B cell (primary cell): ENCODE data around the gene CHMP6. TPM values are rescaled to one million over a fixed set of nuclear protein-coding genes. Genes with fewer than 3 reads are reported as not detected.

Source experiments
- ATAC-seq: fragments of 200-7000 bp; cut with Tn5 transposase; one replicate; pipeline ENCODE4 v1.10.0; 2021; ENCODE audit warnings: low read depth, mild to moderate bottlenecking, moderate number of reproducible peaks, moderate library complexity
- CTCF ChIA-PET: fragments of 350-600 bp; sonication (Branson Sonifier 250); formaldehyde crosslinking; loops from one replicate; lab custom pipeline; 2021; ENCODE audit warnings: antibody characterized with exemption, inconsistent platforms; lab: Charles Lee
- POLR2A ChIA-PET: fragments of 350-600 bp; sonication (Branson Sonifier 250); formaldehyde crosslinking; loops from one replicate; lab custom pipeline; 2021; ENCODE audit warnings: antibody characterized with exemption; lab: Charles Lee
- DNase-seq: peaks from one replicate; pipeline ENCODE4 v3.0.0; 2013
- H2AFZ ChIP-seq: 2 replicates; pipeline ENCODE4 v1.6.1; 2012; ENCODE audit warnings: mild to moderate bottlenecking, low read depth, low read length; ENCODE audit not compliant: insufficient read depth, poor library complexity, severe bottlenecking
- H3K27ac ChIP-seq, 2 donors: 1 replicate in 1 of 2; 2 replicates in 1 of 2; pipeline ENCODE4 v1.5.1; 2012 to 2013; ENCODE audit warnings: low read length in 2 of 2, mild to moderate bottlenecking in 2 of 2, moderate library complexity in 1 of 2
- H3K27me3 ChIP-seq, 4 experiments: fragments of 200-600 bp in 1 of 4; sonication (generic) in 1 of 4; replicated peaks in 1 of 4; 1 replicate in 2 of 4; 2 replicates in 2 of 4; pipeline versions ENCODE4 v1.6.1 to v1.7.0; 2013 to 2016; ENCODE audit warnings: low read length in 3 of 4, mild to moderate bottlenecking in 2 of 4, mixed read lengths in 1 of 4, moderate library complexity in 1 of 4; ENCODE audit not compliant: insufficient read depth in 4 of 4, control insufficient read depth in 3 of 4; ENCODE audit errors: control extremely low read depth in 1 of 4
- H3K36me3 ChIP-seq, 2 experiments: replicated peaks in 1 of 2; 1 replicate in 1 of 2; 2 replicates in 1 of 2; pipeline versions ENCODE4 v1.6.1 to v1.7.1; 2013; ENCODE audit warnings: low read length in 1 of 2; ENCODE audit not compliant: insufficient read depth in 2 of 2, control insufficient read depth in 1 of 2; ENCODE audit errors: control extremely low read depth in 1 of 2, extremely low read depth in 1 of 2
- H3K4me1 ChIP-seq, 2 donors: fragments of 200-600 bp in 1 of 2; sonication (generic) in 1 of 2; 1 replicate in 1 of 2; 2 replicates in 1 of 2; pipeline versions ENCODE4 v1.5.1 to v1.6.1; 2013 to 2017; ENCODE audit warnings: low read length in 2 of 2; ENCODE audit not compliant: control insufficient read depth in 2 of 2, insufficient read depth in 2 of 2
- H3K4me2 ChIP-seq: replicated peaks from 2 replicates; pipeline ENCODE3; 2012; ENCODE audit warnings: mild to moderate bottlenecking, low read depth, low read length; ENCODE audit not compliant: poor library complexity, severe bottlenecking
- H3K4me3 ChIP-seq, 5 experiments: fragments of 200-600 bp in 1 of 5; sonication (generic) in 1 of 5; 1 replicate in 3 of 5; 2 replicates in 2 of 5; pipeline versions ENCODE4 v1.5.1 to v1.7.0; 2011 to 2016; ENCODE audit warnings: low read length in 4 of 5, mild to moderate bottlenecking in 4 of 5, low read depth in 2 of 5, control low read depth in 1 of 5, moderate library complexity in 1 of 5; ENCODE audit not compliant: insufficient read depth in 1 of 5; ENCODE audit errors: control extremely low read depth in 1 of 5, extremely low read depth in 1 of 5
- H3K79me2 ChIP-seq: fragments of 200-600 bp; sonication (generic); one replicate; pipeline ENCODE4 v1.6.0; 2016; ENCODE audit warnings: low read length; ENCODE audit not compliant: control insufficient read depth, insufficient read depth
- H3K9ac ChIP-seq: fragments of 200-600 bp; sonication (generic); 2 replicates; pipeline ENCODE4 v1.6.1; 2017; ENCODE audit warnings: mild to moderate bottlenecking, low read length, moderate library complexity
- H3K9me3 ChIP-seq, 3 donors: one replicate each; pipeline versions ENCODE4 v1.6.1 to v1.7.1; 2013; ENCODE audit warnings: low read length in 2 of 3; ENCODE audit not compliant: control insufficient read depth in 2 of 3, insufficient read depth in 1 of 3; ENCODE audit errors: control extremely low read depth in 1 of 3
- H4K20me1 ChIP-seq: 2 replicates; pipeline ENCODE4 v1.6.0; 2012; ENCODE audit warnings: mild to moderate bottlenecking, low read length; ENCODE audit not compliant: insufficient read depth, control insufficient read depth, poor library complexity, severe bottlenecking
- H3K27ac Mint-ChIP-seq: one replicate; pipeline ENCODE4 v1.8.0; 2021; ENCODE audit warnings: mixed read lengths
- H3K27me3 Mint-ChIP-seq: one replicate; pipeline ENCODE4 v1.8.0; 2021; ENCODE audit warnings: mixed read lengths
- H3K4me1 Mint-ChIP-seq: one replicate; pipeline ENCODE4 v1.8.0; 2021; ENCODE audit warnings: mixed read lengths
- H3K4me3 Mint-ChIP-seq: one replicate; pipeline ENCODE4 v1.8.0; 2021; ENCODE audit warnings: mixed read lengths
- H3K9me3 Mint-ChIP-seq: one replicate; pipeline ENCODE4 v1.8.0; 2022; ENCODE audit warnings: mixed read lengths; ENCODE audit not compliant: insufficient read depth
- CTCF ChIP-seq: fragments of 200-600 bp; IDR thresholded peaks from one replicate; pipeline ENCODE4 v1.8.0; 2022; ENCODE audit warnings: antibody characterized with exemption, mild to moderate bottlenecking
- EZH2 ChIP-seq: IDR thresholded peaks from 2 replicates; pipeline ENCODE4 v1.6.1; 2012; ENCODE audit warnings: borderline replicate concordance, low read depth, mild to moderate bottlenecking, moderate library complexity, low read length; ENCODE audit not compliant: insufficient read depth, poor library complexity, severe bottlenecking
- WGBS: methylation state at CpG from one replicate; pipeline ENCODE4 v1.1.5; 2013; ENCODE audit warnings: missing lambda C conversion rate; ENCODE audit not compliant: insufficient coverage; 5-methylcytosine and 5-hydroxymethylcytosine counted together
- intact Hi-C: fragments of 100-400 bp; cut with micrococcal nuclease; formaldehyde crosslinking; loops from one replicate; pipeline ENCODE4 v1.10.0; 2022
- polyA plus RNA-seq: library from polyadenylated mRNA; depleted of rRNA; stranded (reverse); fragments of >200 nt; gene quantifications from 2 replicates; pipeline ENCODE4 v1.2.3, GENCODE V29; 2012
- total RNA-seq, 2 donors: library from RNA; stranded (reverse); fragments of 120-200 nt in 1 of 2; gene quantifications; 1 replicate in 1 of 2; 2 replicates in 1 of 2; pipeline versions ENCODE4 v1.2.3 to v1.2.4, GENCODE V29; 2013 to 2022

Gene CHMP6
- total and polyA plus RNA-seq, 2 donors (not counting 1 experiment from before 2014, with no cell fraction given): 21.2 to 46.2 TPM

- Histone ChIP-seq H3K4me2 (no peak overlapping the region), H3K79me2 (no peaks in the 10 kb centered on the region), H3K9me3 (peaks cover 0 to 3% (median 0%) of the 10 kb centered on the region in 3 donors), H3K27me3 (peaks cover 0 to 17% (median 1%) of the 10 kb centered on the region in 4 experiments), H4K20me1 (no peaks in the 10 kb centered on the region), H3K36me3 (no peaks in the 10 kb centered on the region), H2AFZ (no peak overlapping the region), H3K9ac (no peak overlapping the region), H3K27ac (no peak overlapping the region), H3K4me1 (no peaks in the 10 kb centered on the region), H3K4me3 (no peak overlapping the region)
- ATAC-seq (no peak), DNase-seq (no peak)
- H3K4me1 Mint-ChIP-seq: no peaks in the 10 kb centered on the region
- ChIA-PET POLR2A (no interaction called here), CTCF (no interaction called here)
- no peak overlapping the region for H3K27ac Mint-ChIP-seq
- H3K27me3 Mint-ChIP-seq: peaks cover 18% of the 10 kb centered on the region
- H3K4me3 Mint-ChIP-seq: no peak overlapping the region
- WGBS: 95% methylated on average over 19 of the region's 19 CpGs
- H3K9me3 Mint-ChIP-seq: no peaks in the 10 kb centered on the region
- TF ChIP-seq EZH2 (no peak), CTCF (no peak)
- intact Hi-C loops: no loop called here
These were observed 51.7 kb downstream of the CHMP6 start for GRCh38 chr17:81043319-81043724.

- Histone ChIP-seq H3K4me2 (no peak overlapping the region), H3K4me1 (no peaks in the 10 kb centered on the region), H3K4me3 (no peak overlapping the region), H3K36me3 (no peaks in the 10 kb centered on the region), H3K27me3 (peaks cover 0 to 15% (median 1%) of the 10 kb centered on the region in 4 experiments), H4K20me1 (no peaks in the 10 kb centered on the region), H3K9ac (no peak overlapping the region), H3K9me3 (peaks cover 0 to 3% (median 0%) of the 10 kb centered on the region in 3 donors), H3K79me2 (no peaks in the 10 kb centered on the region), H2AFZ (no peak overlapping the region), H3K27ac (no peak overlapping the region)
- TF ChIP-seq EZH2 (no peak), CTCF (no peak)
- 92% methylated on average over 35 of the region's 38 CpGs for WGBS
- intact Hi-C loops: no loop called here
- Mint-ChIP-seq H3K9me3 (no peaks in the 10 kb centered on the region), H3K4me1 (no peaks in the 10 kb centered on the region), H3K27me3 (peaks cover 18% of the 10 kb centered on the region), H3K27ac (no peak overlapping the region), H3K4me3 (no peak overlapping the region)
- POLR2A ChIA-PET: no interaction called here
- CTCF ChIA-PET: no interaction called here
- ATAC-seq (no peak), DNase-seq (no peak)
These were observed 52.2 kb downstream of the CHMP6 start for GRCh38 chr17:81043725-81044427.
